ENCODE measurements around the gene OLA1. TPM values are rescaled to one million over a fixed set of nuclear protein-coding genes. Genes with fewer than 3 reads are reported as not detected.
A peak's percentile ranks its signal among the peaks of the same experiment; 100 is the strongest.
"Not testable (repeated sequence)": the region's sequence is repeated elsewhere in the genome, so short reads cannot be mapped to it uniquely, and the experiment has no call there.

OLA1 gene
- polyA plus RNA-seq, 1 experiment = 148 TPM

DNA sequence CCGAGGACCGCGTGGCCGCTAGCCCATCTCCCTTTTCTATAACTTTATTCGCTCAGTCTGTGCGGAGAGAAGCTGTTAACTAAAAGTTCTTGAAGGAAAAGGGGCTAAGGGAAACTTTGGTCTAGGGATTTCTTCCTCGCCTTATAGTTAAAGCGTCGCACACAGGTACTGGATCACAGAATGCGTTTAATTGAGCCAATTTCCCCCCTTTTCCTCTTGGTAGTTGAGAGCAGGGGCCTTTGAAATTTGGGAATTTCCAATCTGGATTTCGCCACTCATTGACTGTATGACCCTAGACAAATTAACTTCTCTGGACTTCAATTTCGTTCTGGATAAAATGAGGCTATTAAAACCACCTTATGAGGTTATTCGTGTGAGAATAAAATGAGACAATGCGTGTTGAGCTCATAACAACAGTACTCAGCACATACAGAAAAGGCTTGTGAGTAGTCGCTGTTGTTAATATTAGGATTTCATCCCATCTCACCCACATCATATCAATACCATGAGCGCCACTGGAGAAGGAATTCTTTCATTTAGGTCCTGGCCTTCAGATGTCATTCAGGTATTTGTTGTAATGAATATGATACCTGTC, 763 bp upstream of the OLA1 start:
- H3K27me3 ChIP-seq (ENCODE audit: control insufficient read depth, insufficient read depth, low read length) = no peaks in the 10 kb centered on the region
- H3K9me3 ChIP-seq (ENCODE audit: control insufficient read depth, insufficient read depth, low read length) = peaks cover 3% of the 10 kb centered on the region; the same call in 1 of the 2 replicates
- peak overlapping the region; percentile 79 for H3K4me3 ChIP-seq (ENCODE audit: low read depth, low read length)
- no peak for DNase-seq (ENCODE audit: low read depth, low spot score)
- POLR2A ChIA-PET = no interaction called here
- TF ChIP-seq, protein P1, sequence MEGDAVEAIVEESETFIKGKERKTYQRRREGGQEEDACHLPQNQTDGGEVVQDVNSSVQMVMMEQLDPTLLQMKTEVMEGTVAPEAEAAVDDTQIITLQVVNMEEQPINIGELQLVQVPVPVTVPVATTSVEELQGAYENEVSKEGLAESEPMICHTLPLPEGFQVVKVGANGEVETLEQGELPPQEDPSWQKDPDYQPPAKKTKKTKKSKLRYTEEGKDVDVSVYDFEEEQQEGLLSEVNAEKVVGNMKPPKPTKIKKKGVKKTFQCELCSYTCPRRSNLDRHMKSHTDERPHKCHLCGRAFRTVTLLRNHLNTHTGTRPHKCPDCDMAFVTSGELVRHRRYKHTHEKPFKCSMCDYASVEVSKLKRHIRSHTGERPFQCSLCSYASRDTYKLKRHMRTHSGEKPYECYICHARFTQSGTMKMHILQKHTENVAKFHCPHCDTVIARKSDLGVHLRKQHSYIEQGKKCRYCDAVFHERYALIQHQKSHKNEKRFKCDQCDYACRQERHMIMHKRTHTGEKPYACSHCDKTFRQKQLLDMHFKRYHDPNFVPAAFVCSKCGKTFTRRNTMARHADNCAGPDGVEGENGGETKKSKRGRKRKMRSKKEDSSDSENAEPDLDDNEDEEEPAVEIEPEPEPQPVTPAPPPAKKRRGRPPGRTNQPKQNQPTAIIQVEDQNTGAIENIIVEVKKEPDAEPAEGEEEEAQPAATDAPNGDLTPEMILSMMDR (IDR thresholded peaks at IDR 0.05; ENCODE audit: low read depth, low read length) = no peak
- CTCF ChIA-PET = interaction anchor here (1.1 kb wide), 1 partner anchor 110 kb away, joined by 3 read pairs; no protein-coding TSS in a partner anchor
- peak overlapping the region; percentile 52 for H3K27ac ChIP-seq (ENCODE audit: low read depth, low read length)

DNA sequence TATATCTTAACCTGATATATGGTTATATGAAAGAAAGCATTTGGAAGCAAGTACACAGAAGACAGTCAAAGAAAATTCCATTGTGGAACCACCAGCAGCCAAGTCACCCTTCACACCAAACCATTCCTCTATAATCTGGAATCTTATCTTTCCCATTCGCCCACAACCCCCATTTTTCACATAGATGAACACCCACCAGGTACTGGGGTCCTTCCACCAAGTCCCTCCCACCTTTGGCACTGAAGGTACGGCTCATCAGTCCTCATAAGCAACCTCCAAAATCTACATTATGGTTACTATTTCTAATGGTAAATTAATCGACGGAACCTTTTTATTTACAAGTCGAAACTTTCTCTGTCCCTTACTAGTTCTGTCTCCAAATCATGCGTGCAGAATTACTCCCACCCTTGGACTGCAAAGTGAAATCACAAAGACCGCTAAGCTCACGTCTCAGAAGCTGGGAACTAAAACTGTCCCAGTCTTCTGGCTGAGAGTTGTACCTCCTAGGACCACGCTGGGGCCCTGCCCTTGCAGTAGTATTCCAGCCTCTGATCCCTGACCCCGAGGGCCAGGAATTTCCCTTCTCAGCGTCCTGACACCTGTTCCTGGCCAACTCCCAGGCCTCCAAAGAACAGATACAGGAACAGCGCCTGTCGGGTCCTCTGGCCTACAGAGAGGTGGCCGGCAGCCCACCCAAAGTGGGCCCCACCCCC, 702 bp downstream of the OLA1 start:
- Histone ChIP-seq H3K27ac (ENCODE audit: low read depth, low read length) (no peak overlapping the region), H3K4me3 (ENCODE audit: low read depth, low read length) (peak overlapping the region; percentile 79), H3K27me3 (ENCODE audit: control insufficient read depth, insufficient read depth, low read length) (no peaks in the 10 kb centered on the region), H3K9me3 (ENCODE audit: control insufficient read depth, insufficient read depth, low read length) (peaks cover 3% of the 10 kb centered on the region; the same call in 1 of the 2 replicates)
- TF ChIP-seq, protein P1 (IDR thresholded peaks at IDR 0.05; ENCODE audit: low read depth, low read length) = no peak
- no peak for DNase-seq (ENCODE audit: low read depth, low spot score)
- POLR2A ChIA-PET = no interaction called here
- CTCF ChIA-PET = no interaction called here

DNA sequence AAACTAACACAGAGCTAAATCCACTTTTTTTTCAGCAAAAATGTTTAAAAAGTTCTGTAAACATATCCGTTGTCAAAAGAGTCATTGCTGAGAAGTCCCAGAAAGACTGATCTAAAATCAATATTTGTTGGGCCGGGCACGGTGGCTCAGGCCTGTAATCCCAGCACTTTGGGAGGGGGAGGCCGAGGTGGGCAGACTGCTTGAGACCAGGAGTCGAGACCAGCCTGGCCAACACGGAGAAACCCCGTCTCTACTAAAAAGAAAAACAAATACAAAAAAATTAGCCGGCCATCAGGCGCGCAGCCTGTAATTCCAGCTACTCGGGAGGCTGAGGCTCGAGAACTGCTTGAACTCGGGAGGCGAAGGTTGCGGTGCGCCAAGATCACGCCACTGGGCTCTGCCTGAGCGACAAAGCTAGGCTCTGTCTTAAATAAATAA, 1.4 kb downstream of the OLA1 start:
- H3K9me3 ChIP-seq (ENCODE audit: control insufficient read depth, insufficient read depth, low read length) = peaks cover 3% of the 10 kb centered on the region; the same call in 1 of the 2 replicates
- peak overlapping the region; percentile 34; the same call in 1 of the 2 replicates for H3K4me3 ChIP-seq (ENCODE audit: low read depth, low read length)
- DNase-seq (ENCODE audit: low read depth, low spot score) = no peak
- H3K27me3 ChIP-seq (ENCODE audit: control insufficient read depth, insufficient read depth, low read length) = no peaks in the 10 kb centered on the region
- ChIA-PET POLR2A (no interaction called here), CTCF (no interaction called here)
- TF ChIP-seq, protein P1 (IDR thresholded peaks at IDR 0.05; ENCODE audit: low read depth, low read length) = no peak
- H3K27ac ChIP-seq (ENCODE audit: low read depth, low read length) = no peak overlapping the region

DNA sequence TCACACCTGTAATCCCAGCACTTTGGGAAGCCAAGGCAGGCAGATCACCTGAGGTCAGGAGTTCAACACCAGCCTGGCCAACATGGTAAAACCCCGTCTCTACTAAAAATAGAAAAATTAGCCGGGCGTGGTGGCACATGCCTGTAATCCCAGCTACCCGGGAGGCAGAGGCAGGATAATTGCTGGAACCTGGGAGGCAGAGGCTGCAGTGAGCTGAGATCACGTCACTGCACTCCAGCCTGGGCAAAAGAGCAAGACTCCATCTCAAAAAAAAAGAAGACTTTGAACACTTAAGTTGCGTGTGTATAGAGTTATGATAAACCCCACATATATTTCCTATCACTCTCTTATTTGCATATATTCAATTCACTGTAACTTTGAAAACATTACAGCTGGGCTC, 2.7 kb downstream of the OLA1 start:
- CTCF ChIA-PET; H3K27ac ChIP-seq (ENCODE audit: low read depth, low read length); H3K9me3 ChIP-seq (ENCODE audit: control insufficient read depth, insufficient read depth, low read length); POLR2A ChIA-PET; H3K4me3 ChIP-seq (ENCODE audit: low read depth, low read length); DNase-seq (ENCODE audit: low read depth, low spot score); H3K27me3 ChIP-seq (ENCODE audit: control insufficient read depth, insufficient read depth, low read length): not testable (repeated sequence)

DNA sequence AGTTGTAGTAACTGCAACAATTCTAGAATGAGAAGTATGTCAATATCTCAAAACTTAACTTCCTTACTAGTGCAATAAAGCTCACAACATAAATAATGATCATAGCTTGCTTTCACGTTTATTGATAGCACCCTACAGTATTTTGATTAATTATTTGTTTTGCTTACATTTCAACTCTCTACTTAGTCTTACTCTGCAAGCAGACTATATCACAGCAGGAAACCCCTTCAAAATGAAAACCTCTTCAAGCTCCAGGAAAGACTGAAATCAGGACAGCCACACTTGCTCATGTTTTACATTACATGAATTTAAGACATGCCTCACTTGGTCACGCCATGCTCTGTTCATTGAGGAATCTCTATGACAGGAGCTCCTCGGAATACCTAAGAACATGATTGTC, 3.3 kb downstream of the OLA1 start:
- ChIA-PET CTCF (no interaction called here), POLR2A (no interaction called here)
- TF ChIP-seq, protein P1 (IDR thresholded peaks at IDR 0.05; ENCODE audit: low read depth, low read length) = no peak
- H3K27me3 ChIP-seq (ENCODE audit: control insufficient read depth, insufficient read depth, low read length) = no peaks in the 10 kb centered on the region
- H3K9me3 ChIP-seq (ENCODE audit: control insufficient read depth, insufficient read depth, low read length) = peaks cover 3% of the 10 kb centered on the region; the same call in 1 of the 2 replicates
- DNase-seq (ENCODE audit: low read depth, low spot score) = no peak
- H3K4me3 ChIP-seq (ENCODE audit: low read depth, low read length) = no peak overlapping the region
- H3K27ac ChIP-seq (ENCODE audit: low read depth, low read length) = no peak overlapping the region
